Ramos (cell line): Measurements from ENCODE around the gene ZEB1.

Source experiments
- in situ Hi-C: fragments of 300-500 bp; cut with MboI; formaldehyde crosslinking; loops from one replicate; pipeline ENCODE4 v1.14.3; 2022; ENCODE audit warnings: low sequenced_read_pairs; ENCODE audit not compliant: unreplicated experiment

The ZEB1 gene

DNA sequence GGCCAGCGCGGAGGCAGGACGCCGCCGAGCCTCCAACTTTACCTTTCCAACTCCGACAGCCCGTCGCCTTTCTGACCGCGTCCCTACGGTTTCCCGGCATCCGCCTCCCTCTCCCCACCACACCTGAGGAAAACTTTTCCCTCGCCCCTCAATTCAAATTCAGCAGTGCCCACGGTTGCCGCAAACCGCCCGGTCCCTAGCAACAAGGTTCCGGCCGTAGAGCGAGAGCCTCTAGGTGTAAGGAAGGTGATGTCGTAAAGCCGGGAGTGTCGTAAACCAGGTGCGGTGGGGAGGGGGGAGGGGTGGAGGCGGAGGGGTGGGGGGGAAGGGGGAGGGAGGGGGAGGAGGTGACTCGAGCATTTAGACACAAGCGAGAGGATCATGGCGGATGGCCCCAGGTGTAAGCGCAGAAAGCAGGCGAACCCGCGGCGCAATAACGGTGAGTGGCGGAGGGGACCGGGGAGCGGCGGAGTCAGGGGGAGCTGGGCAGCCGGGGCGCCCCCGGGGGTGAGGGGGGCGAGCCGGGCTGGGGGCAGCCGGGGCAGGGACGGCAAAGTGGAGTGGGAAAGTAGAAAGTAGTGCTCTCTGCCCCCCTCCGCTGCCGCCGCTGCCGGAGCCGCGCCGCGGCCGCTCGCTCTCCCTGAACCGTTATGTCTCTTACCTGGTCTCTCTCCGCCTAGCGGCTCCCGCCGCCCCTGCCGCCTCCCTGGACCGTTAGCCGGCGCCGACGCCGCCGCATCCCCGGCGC lies at the start of gene ZEB1:
Gene ZEB1, plus strand, starts transcription at position 363 of the 748 bp plus-strand sequence. Its CDS starts 19 bp downstream, at position 382.
- in situ Hi-C loops = no loop called here

DNA sequence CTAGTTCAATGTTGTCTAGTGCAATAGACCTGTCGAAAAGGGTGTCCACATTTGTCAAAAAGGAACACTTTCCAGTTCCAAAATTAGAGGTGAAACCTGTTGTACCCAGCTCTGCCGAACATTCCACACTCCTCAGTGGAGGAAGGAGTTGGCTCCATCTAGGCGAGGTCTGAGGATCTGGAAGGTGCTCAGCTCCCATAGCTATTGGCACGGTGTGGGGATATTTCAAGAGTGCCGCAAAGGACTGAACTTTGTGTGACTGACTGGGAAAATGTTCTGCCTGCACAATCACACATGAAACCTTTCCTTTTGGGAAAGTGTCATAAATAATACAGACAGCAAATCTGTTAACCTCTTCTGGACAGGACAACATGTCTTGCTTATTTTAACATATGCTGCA lies 48.1 kb upstream of the ZEB1 start:
- in situ Hi-C loops = no loop called here

DNA sequence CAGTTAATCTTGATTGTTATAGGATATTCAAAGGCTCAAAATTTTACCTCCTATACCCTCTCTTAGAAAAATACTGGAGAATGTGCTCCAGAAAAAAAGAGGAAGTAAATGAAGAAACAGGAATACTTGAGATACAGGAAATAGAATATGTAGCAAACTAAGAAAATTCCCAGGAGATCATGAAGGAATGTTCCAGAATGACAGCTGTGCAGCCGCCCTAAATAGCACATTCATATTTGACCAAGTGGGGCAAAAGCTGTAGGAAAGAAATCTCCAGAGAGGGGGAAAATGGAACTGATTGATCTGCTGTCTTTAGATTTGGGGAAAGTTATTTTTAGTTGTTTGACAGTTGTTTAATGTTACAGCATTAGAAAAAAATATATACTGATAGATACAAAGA lies 46.2 kb upstream of the ZEB1 start:
- in situ Hi-C loops = no loop called here

DNA sequence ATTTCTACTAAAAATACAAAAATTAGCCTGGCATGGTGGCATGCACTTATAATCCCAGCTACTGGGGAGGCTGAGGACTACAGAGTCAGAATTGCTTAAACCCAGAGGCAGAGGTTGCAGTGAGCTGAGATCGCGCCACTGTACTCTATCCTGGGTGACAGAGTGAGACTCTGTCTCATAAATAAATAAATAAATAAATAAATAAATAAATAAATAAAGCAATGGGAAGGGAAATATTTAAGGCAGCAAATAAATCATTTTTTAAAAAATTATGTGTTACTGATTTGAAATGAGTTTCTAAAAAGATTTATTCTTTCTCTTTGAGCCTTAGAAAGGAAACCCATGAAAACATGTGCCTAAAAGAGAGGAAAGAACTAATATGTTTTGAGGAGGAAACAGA lies 45.2 kb upstream of the ZEB1 start:
- in situ Hi-C loops = no loop called here

DNA sequence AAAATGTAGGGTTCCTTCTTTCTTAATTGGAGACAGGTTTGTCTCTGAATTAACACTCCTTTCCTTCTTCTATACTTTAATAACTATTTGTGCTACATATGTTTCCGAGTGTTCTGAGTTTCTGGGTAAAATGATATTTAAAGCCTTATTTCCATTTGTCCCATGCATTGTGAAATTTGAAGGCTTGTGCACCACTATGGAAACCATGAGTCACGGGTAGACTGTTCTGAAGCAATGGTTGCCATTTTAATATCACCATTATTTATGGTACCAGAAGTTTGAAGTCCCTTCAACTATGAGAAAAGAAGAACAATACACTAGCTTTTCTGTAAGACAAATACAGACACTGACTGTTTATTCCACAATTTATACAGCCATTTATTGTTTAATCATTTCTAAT lies 44.7 kb upstream of the ZEB1 start:
- in situ Hi-C loops = no loop called here

DNA sequence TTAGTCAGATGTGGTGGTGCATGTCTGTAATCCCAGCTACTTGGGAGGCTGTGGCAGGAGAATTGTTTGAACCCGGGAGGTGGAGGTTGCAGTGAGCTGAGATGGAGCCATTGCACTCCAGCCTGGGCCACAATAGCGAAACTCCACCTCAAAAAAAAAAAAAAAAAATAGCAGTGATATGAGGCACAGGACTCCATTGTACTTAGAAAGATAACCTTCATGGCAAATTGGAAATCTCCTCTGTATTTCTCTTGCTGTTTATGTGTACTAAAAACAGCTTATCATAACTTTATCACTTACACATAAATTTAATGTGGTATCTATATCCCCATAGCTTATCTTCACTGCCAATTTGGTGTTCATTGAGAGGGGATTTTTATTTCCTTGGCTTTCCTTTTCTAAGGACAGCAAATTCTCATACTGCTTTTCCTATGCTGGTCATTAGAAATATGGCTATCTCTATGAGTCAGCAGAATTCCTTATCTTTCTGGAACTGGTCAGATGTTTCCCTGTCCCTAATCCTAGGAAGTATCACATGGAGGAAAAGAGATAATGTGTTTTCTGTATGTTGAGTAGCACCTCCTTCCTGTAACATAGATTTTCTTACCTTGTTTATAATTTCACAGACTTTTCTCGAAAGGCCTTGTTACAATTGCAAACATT lies 40.6 kb upstream of the ZEB1 start:
- in situ Hi-C loops = no loop called here

DNA sequence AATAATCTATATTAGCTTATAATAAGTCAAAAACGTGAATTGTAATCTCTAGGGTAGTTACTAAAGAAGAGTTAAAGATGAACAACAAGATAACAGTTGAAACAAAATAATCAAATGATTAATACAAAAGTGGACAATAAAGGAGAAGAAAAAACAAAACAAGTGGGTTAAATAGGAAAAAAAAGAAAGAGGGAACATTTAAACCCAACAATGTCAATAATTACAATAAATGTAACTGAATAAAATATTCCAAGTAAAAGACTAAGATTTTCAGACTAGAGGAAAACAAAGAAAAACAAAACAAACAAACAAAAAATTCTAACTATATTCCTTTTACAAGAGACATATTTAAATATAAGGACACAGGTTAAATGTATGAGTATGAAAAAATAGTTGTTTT lies 38.0 kb upstream of the ZEB1 start:
- in situ Hi-C loops = no loop called here

DNA sequence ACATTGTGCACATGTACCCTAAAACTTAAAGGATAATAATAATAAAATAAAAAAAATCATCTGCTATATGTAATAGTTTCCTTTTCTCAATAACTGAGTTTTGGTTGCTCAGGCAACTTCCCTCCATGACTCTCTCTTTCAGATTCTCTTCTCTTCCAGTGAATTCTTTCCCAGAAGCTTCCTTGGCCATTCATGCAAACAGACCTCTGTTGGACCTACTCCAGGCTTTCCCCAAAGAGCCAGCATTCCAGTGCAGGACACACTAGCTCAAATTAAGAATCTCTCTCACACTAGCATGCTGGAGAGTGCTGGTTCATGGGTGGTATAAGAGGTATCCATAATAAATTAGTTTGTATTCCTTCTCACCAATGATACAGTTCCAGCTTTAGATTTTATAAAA lies 31.0 kb upstream of the ZEB1 start:
- in situ Hi-C loops = no loop called here

DNA sequence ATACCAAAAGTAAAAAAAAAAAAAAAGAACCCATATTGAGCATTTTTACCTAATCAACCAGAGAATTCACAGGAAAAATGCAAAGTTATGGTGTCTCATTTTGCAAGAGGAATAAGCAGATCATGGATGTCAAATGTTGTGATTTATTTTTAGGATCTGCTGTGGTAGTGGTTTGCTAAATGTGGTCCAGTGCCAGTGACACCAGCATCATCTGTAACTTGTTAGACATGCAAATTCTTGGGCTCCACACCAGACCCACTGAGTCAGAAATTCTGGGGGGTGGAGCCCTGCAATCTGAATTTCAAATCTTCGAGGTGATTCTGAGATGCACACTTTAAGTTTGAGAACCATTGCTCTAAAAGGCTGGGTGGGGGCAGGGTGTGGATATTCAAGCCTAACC lies 30.1 kb upstream of the ZEB1 start:
- in situ Hi-C loops = no loop called here

DNA sequence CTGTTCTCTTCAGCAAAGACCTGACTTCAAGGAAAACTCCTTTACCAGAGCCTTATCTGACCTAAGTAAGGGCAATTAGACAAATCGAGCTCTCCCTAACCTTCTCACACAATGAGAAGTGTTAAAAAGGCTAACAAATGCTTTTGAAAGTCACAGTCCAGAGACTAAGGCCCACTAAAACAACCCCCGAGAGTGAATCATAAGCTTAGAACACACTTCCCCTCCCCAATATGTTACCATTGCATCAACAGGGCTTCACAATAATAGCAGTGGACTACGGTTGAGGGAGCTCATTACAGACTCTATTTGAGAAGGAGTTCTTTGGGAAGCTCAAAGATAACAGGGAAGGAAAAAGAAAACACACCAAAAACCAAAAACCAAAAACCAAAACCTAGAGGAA lies 28.6 kb upstream of the ZEB1 start:
- in situ Hi-C loops = no loop called here

DNA sequence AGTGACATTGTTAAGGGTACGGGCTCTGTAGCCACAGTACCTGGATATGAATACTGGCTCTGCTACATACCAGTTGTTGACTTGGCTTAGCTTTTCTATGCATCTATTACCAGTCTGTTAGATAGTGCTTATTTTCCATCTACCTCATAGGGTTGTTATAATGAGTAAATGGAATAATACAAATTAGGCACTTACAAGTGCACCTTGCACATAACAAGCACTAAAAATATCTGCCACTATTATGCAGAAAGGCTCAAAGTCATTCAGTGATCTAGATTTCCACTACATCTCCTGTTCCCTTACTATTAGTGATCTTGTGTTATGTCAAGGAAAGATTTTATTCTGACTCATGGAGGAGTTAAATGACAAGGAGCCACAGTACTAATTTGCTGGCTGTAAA lies 27.9 kb upstream of the ZEB1 start:
- in situ Hi-C loops = no loop called here

DNA sequence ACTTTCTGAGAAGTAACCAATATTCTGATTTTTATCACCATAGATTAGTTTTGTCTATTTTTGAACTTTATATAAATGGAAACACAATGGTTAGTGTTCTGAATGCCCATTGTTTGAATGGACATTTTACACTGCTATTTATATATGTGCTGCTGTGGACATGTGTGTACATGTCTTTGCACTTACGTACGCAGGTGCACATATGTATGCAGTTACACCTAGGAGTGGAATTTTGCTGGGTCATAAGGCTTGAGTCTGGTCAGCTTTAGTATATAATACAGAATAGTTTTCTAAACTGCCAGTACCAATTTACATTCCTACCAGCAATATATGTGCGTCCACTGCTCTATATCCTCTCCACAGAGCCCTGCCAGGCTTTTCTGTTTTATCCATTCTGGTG lies 24.5 kb upstream of the ZEB1 start:
- in situ Hi-C loops = no loop called here

DNA sequence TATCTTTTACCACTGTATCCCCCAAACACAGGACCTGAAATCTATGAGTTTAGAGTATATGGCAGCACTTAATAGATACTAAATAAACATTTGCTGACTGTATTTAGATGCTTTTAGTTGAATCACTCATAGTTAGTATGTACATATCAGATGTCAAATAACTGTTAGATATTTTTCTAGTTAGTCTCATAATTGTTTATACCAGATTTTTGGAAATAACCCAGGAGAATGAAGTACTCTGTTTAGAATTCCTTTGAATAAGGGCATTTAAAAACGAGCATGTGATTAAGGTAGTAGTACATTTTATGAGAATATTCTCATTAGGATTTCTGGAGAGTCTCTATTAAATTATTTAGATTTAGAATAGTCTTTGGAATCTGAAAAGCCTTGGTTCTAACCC lies 22.3 kb upstream of the ZEB1 start:
- in situ Hi-C loops = no loop called here

DNA sequence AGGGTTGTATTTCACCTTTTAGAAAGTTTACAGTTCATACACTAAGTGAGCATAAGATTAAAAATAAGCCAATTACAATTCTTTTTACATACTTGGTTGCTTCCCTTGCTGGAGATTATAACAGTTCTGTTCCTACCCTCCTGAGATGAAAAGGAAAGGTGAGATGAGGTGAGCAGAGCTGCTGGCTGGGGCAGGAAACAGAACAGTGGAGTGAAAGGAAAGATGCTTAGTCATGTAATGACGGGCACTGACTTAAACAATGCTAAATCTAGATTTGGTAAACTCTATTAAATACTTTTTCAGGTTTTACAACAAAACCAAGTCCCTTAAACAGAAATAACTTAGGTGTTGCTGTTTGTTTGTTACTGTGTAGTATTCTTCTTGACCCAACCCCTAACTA lies 19.9 kb upstream of the ZEB1 start:
- in situ Hi-C loops = no loop called here

DNA sequence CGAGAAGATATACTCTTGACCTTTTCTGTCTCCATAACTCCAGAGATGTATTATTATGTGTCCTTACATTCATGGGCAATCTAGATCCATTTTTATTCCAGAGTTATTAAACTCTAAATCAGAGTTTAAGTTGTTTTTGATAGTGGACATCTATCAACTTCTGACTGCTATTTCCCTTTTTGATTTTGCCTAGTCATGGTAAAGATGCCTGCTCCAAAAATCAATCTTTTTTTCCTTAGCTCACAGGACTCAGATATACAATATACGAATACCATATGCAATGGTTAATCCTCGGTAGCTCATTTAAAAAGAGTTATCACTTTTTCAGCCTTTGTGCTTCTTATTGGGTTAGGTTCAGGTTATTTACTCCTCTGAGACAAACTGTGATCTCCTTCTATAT lies 15.8 kb upstream of the ZEB1 start:
- in situ Hi-C loops = no loop called here

DNA sequence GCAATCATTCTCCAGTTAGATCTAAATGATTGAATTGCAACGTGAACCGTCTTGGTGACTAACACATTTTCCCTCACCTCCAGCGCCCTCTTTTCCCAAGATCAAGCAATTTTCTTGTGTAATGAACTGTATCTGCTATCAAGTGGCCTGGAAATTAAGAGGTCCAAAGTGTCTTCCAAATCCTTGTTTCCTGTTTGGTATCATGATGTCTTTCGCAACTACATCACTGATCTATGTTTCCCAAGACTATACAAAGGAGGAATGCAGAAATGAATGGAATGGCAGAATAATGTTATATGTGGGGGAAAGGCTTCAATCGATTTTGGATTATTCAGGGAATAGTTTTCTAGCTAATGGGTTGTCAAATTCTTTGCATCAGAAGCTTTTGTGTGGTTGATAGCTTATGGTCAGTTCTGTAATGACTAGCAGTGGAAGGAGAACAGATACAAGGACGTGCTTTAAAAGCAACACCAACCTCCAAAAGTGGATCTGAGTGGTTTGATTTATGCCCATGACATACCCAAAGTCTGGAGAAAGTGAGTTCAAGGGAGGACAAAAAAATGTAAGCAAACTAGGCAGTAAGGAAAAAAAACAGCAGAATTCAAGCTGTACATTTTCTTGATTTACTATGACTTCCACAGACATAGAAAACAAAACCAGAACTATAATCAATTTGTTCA lies 14.6 kb upstream of the ZEB1 start:
- in situ Hi-C loops = no loop called here

DNA sequence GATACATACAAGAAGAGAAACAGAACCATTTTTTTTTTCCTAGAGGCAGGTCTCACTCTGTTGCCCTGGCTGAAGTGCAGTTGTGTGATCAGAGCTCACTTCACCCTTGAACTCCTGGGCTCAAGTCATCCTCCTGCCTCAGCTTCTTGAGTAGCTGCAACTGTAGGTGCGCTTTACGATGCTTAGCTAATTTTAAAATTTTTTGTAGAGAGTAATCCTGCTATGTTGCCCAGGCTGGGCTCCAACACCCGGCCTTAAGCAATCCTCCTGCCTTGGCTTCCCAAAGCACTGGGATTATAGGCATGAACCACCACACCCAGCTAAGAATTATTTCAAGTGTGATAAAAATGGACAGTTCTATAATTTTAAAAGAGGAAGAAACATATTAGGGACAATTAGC lies 5.6 kb upstream of the ZEB1 start:
- in situ Hi-C loops = no loop called here

DNA sequence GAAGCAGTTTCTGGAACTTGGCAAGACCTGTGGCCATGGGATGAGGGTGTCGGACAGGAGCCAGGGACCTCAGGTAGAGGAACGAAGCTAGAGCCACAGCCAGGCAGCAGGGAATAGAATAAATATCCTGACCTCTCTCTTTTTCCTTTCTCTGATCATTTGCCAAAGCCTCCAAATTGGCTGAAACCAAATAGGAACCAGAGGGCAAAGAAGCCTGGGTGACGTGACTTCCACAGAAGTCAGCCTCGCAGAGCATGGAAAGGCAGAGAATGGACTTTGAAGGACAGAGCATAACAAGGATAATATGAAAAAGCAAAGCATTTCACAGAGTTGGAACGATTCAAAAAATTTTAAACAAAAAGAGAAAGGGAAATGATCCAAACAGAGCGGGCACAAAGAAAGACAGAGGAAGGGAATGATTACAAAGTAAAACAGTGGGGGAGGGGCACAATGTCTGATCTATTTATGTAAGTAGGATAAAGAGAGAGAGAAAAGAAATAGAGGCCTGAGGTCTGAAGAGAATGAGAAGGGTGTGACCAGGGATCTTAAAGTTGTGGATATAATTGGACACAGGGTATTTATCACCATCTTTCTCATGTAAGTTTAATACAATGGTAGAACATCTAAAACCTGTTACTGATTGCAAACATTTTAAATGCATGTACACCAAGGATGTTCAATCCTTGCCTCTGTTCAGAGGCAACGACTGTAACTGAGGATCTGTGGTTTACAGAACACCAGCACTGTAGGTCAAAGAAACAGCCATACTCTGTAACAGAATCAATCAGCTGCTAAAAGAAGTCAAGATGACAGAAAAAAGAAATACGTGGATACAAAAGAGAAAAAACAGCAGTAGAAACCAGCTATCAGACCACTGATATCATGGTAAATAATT lies 4.5 kb upstream of the ZEB1 start:
- in situ Hi-C loops = no loop called here

DNA sequence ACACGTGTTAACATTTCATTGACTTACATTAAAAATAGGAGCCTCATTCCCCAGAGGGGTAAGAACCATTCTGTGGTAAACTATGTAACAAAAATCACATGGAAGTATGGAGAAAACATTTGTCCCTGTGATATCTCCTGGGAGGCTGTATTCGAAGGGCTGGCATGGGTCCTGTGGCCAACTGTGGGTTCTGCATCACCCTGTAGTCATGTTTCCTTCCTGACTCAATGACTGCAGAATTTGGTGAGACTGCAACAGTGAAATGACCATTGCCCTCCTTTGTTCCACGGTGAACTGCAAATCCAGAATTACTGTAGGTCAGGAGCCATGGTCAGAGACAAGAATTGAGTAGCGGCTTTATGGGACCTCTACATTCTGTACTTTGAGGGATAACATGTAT lies 3.6 kb upstream of the ZEB1 start:
- in situ Hi-C loops = no loop called here

DNA sequence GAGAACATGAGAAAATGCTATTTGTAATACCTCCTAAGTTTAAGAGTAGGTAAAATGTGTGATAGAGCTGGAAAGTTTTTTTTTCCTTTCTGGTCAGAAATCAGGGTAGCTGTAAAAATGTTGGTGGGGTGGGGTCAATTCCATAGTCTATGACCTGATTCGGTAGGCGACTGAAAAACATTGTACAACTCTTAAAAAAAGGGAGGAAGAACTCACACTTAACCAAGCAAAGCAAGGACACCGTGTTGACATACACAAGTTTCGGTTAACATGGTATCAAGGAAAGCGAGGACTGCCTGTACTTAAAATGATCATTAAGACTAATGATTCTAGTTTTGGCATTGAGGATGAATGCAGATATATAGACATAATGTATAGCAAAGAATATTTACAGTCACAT lies 1.8 kb upstream of the ZEB1 start:
- in situ Hi-C loops = no loop called here
